GM12878 (cell line): ENCODE results near the gene FOXP1. TPM values are rescaled to one million over a fixed set of nuclear protein-coding genes. Genes with fewer than 3 reads are reported as not detected.

Experiments
- ATAC-seq: fragments of 200-7000 bp; cut with Tn5 transposase; 3 replicates; pipeline ENCODE4 v1.9.1; 2020; ENCODE audit warnings: mild to moderate bottlenecking, moderate library complexity
- BruUV-seq: library from RNA; stranded (reverse); fragments of 400-500 nt; replicated peaks from 2 replicates; lab custom pipeline; 2021; lab: Mats Ljungman, UMichigan
- CTCF ChIA-PET: fragments of 300-600 bp; sonication (Branson Sonifier 250); formaldehyde crosslinking; extraction: SDS; loops from one replicate; lab custom pipeline; 2021; ENCODE audit warnings: inconsistent platforms; lab: Yijun Ruan, JAX
- POLR2A ChIA-PET: fragments of 350-600 bp; formaldehyde crosslinking; extraction: SDS; loops from one replicate; lab custom pipeline; 2021; ENCODE audit warnings: inconsistent platforms; lab: Charles Lee
- RAD21 ChIA-PET: fragments of 300-600 bp; sonication (Branson Sonifier 250); formaldehyde crosslinking; loops from one replicate; lab custom pipeline; 2023; ENCODE audit warnings: antibody characterized with exemption; ENCODE audit not compliant: unreplicated experiment; lab: Charles Lee
- SMC1A ChIA-PET: fragments of 300-600 bp; sonication (Branson Sonifier 250); formaldehyde crosslinking; loops from one replicate; lab custom pipeline; 2023; ENCODE audit not compliant: unreplicated experiment, uncharacterized antibody; lab: Charles Lee
- DNase-seq: peaks from one replicate; pipeline ENCODE4 v3.0.0-alpha.2; 2011; ENCODE audit warnings: low read depth, low spot score
- FAIRE-seq: peaks from 3 replicates; lab custom pipeline; 2011; peaks lifted over from hg19 to GRCh38; lab: Jason Lieb, UNC
- H2AFZ ChIP-seq: 2 replicates; pipeline ENCODE4 v1.6.0; 2011; ENCODE audit warnings: low read depth, low read length, control low read depth; ENCODE audit not compliant: control insufficient read depth
- H3K27ac ChIP-seq: 2 replicates; pipeline ENCODE4 v1.5.1; 2011; ENCODE audit warnings: control low read depth; ENCODE audit not compliant: control insufficient read depth, insufficient read depth
- H3K27me3 ChIP-seq, 2 experiments: replicated peaks in 1 of 2; 2 replicates each; pipeline versions ENCODE4 v1.6.0 to v1.6.1; 2011; ENCODE audit warnings: low read length in 1 of 2; ENCODE audit not compliant: control insufficient read depth in 2 of 2, insufficient read depth in 2 of 2
- H3K36me3 ChIP-seq, 2 experiments: 2 replicates each; pipeline ENCODE4 v1.5.1; 2011; ENCODE audit warnings: low read length in 1 of 2; ENCODE audit not compliant: control insufficient read depth in 2 of 2, insufficient read depth in 2 of 2
- H3K4me1 ChIP-seq: 2 replicates; pipeline ENCODE4 v1.6.1; 2011; ENCODE audit warnings: mild to moderate bottlenecking, low read length, moderate library complexity, mixed read lengths; ENCODE audit not compliant: control insufficient read depth, insufficient read depth
- H3K4me2 ChIP-seq: 2 replicates; pipeline ENCODE4 v1.6.0; 2011; ENCODE audit warnings: control low read depth; ENCODE audit not compliant: control insufficient read depth, insufficient read depth
- H3K4me3 ChIP-seq: fragments of 200-600 bp; sonication (generic); 2 replicates; pipeline ENCODE4 v1.5.1; 2016
- H3K79me2 ChIP-seq: 2 replicates; pipeline ENCODE4 v1.6.0; 2011; ENCODE audit warnings: low read length; ENCODE audit not compliant: control insufficient read depth, insufficient read depth
- H3K9ac ChIP-seq: 2 replicates; pipeline ENCODE4 v1.8.0; 2011; ENCODE audit warnings: low read length, control low read depth, mixed read lengths; ENCODE audit not compliant: control insufficient read depth, insufficient read depth
- H3K9me3 ChIP-seq: replicated peaks from 3 replicates; pipeline ENCODE4 v1.5.1; 2011; ENCODE audit warnings: mild to moderate bottlenecking, low read length; ENCODE audit not compliant: control insufficient read depth, insufficient read depth
- H4K20me1 ChIP-seq: 2 replicates; pipeline ENCODE4 v1.6.0; 2011; ENCODE audit not compliant: control insufficient read depth, insufficient read depth
- BACH1 ChIP-seq: fragments of 450-650 bp; IDR thresholded peaks from 2 replicates; pipeline ENCODE4 v1.6.1; 2017; ENCODE audit warnings: mild to moderate bottlenecking, borderline replicate concordance
- LARP7 ChIP-seq: fragments of 450-650 bp; IDR thresholded peaks from 2 replicates; pipeline ENCODE4 v1.6.1; 2017; ENCODE audit warnings: mild to moderate bottlenecking
- POU2F2 ChIP-seq: IDR thresholded peaks from 3 replicates; pipeline ENCODE4 v1.6.1; 2011; ENCODE audit warnings: low read depth, mild to moderate bottlenecking, low read length, borderline replicate concordance
- RUNX3 ChIP-seq: IDR thresholded peaks from 2 replicates; pipeline ENCODE4 v1.6.1; 2012; ENCODE audit warnings: low read length, inconsistent platforms
- SMAD5 ChIP-seq: IDR thresholded peaks from 2 replicates; pipeline ENCODE4 v1.6.1; 2016; ENCODE audit warnings: antibody characterized with exemption, low read depth
- SMARCA5 ChIP-seq: fragments of 450-650 bp; IDR thresholded peaks from 2 replicates; pipeline ENCODE4 v1.6.1; 2017; ENCODE audit warnings: mild to moderate bottlenecking
- ZZZ3 ChIP-seq: IDR thresholded peaks from 2 replicates; pipeline ENCODE4 v1.6.1; 2011; ENCODE audit warnings: low read depth; ENCODE audit not compliant: control insufficient read depth, insufficient read length
- WGBS: methylation state at CpG from one replicate; pipeline ENCODE4 v1.1.6; 2016; ENCODE audit warnings: low lambda C conversion rate; ENCODE audit not compliant: insufficient replicate concordance, insufficient coverage; ENCODE audit errors: missing lambda C conversion rate; 5-methylcytosine and 5-hydroxymethylcytosine counted together
- in situ Hi-C: fragments of 300-500 bp; cut with MboI; formaldehyde crosslinking; loops from 9 replicates; pipeline ENCODE4 v1.14.3; 2018; ENCODE audit warnings: mixed read lengths
- intact Hi-C: fragments of 100-400 bp; cut with micrococcal nuclease; formaldehyde crosslinking; loops from one replicate; pipeline ENCODE4 v1.14.2; 2022; ENCODE audit not compliant: unreplicated experiment
- polyA plus RNA-seq, 11 experiments: library from polyadenylated mRNA; depleted of rRNA in 4 of 11; unstranded in 6 of 11; stranded (reverse) in 5 of 11; fragments of >200 nt; fragmentation: Nextera tagmentation in 4 of 11; fragmentation: Illumina TruSeq in 1 of 11; extraction: Ambion mirVana in 4 of 11; extraction: Trizol in 1 of 11; gene quantifications; 1 replicate in 1 of 11; 2 replicates in 10 of 11; pipeline versions ENCODE4 v1.2.1 to v1.2.3, GENCODE V29; 2011 to 2016; ENCODE audit warnings: inconsistent platforms in 2 of 11, missing spikeins in 2 of 11, low read depth in 1 of 11
- total RNA-seq, 4 experiments: library from RNA; depleted of rRNA in 3 of 4; stranded (reverse); fragments of >200 nt in 3 of 4; fragmentation: Illumina TruSeq in 1 of 4; extraction: Trizol in 1 of 4; gene quantifications; 2 replicates each; pipeline versions ENCODE4 v1.2.1 to v1.2.3, GENCODE V29; 2013 to 2021
- TF ChIP-seq, protein P1 (sequence below): fragments of 450-650 bp; formaldehyde crosslinking; IDR thresholded peaks from 2 replicates; pipeline ENCODE4 v1.4.0; 2022; ENCODE audit warnings: mild to moderate bottlenecking, moderate library complexity
- TF ChIP-seq, protein P2 (sequence below): fragments of 450-650 bp; IDR thresholded peaks from 2 replicates; pipeline ENCODE4 v1.6.1; 2017; ENCODE audit warnings: low read depth, mild to moderate bottlenecking, moderate library complexity

FOXP1 gene
- total and polyA plus RNA-seq, 10 of the 15 experiments (the other 5 are each of a cell fraction or from before 2014, with no cell fraction given) = 0.05 to 1.6 (median 0.20) TPM; not detected in 1

- H3K27ac ChIP-seq = no peak overlapping the region
- H3K9ac ChIP-seq = no peak overlapping the region
- no TSS peak for BruUV-seq
- WGBS = 15% methylated on average over 19 of the region's 19 CpGs
- no peak overlapping the region; the same call in 1 of the 2 replicates for H2AFZ ChIP-seq
- TF ChIP-seq SMAD5 (no peak), POU2F2 (0 out of 3 replicates have a peak, but pooled peaks have one; percentile 6), SMARCA5 (no peak), ZZZ3 (no peak), BACH1 (no peak), LARP7 (no peak), RUNX3 (0 out of 2 replicates have a peak, but pooled peaks have one; percentile 9)
- TF ChIP-seq, protein P1, sequence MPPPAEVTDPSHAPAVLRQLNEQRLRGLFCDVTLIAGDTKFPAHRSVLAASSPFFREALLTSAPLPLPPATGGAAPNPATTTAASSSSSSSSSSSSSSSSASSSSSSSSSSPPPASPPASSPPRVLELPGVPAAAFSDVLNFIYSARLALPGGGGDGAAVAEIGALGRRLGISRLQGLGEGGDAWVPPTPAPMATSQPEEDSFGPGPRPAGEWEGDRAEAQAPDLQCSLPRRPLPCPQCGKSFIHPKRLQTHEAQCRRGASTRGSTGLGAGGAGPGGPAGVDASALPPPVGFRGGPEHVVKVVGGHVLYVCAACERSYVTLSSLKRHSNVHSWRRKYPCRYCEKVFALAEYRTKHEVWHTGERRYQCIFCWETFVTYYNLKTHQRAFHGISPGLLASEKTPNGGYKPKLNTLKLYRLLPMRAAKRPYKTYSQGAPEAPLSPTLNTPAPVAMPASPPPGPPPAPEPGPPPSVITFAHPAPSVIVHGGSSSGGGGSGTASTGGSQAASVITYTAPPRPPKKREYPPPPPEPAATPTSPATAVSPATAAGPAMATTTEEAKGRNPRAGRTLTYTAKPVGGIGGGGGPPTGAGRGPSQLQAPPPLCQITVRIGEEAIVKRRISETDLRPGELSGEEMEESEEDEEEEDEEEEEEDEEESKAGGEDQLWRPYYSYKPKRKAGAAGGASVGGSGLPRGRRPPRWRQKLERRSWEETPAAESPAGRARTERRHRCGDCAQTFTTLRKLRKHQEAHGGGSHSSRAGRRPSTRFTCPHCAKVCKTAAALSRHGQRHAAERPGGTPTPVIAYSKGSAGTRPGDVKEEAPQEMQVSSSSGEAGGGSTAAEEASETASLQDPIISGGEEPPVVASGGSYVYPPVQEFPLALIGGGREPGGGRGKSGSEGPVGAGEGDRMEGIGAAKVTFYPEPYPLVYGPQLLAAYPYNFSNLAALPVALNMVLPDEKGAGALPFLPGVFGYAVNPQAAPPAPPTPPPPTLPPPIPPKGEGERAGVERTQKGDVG = no peak
- TF ChIP-seq, protein P2, sequence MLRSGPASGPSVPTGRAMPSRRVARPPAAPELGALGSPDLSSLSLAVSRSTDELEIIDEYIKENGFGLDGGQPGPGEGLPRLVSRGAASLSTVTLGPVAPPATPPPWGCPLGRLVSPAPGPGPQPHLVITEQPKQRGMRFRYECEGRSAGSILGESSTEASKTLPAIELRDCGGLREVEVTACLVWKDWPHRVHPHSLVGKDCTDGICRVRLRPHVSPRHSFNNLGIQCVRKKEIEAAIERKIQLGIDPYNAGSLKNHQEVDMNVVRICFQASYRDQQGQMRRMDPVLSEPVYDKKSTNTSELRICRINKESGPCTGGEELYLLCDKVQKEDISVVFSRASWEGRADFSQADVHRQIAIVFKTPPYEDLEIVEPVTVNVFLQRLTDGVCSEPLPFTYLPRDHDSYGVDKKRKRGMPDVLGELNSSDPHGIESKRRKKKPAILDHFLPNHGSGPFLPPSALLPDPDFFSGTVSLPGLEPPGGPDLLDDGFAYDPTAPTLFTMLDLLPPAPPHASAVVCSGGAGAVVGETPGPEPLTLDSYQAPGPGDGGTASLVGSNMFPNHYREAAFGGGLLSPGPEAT = no peak
- TF ChIP-seq, all 136 proteins: peak for 2
- ChIA-PET RAD21 (no interaction called here), SMC1A (interaction anchor here (0.7 to 1.0 kb wide), 2 partner anchors 9 to 348 kb away, joined by 3 read pairs; no protein-coding TSS in a partner anchor), POLR2A (no interaction called here), CTCF (no interaction called here)
- peaks cover 4% of the 10 kb centered on the region for H3K4me1 ChIP-seq
- H3K4me2 ChIP-seq = peak overlapping the region; percentile 33; the same call in 1 of the 2 replicates
- no peak overlapping the region for H3K4me3 ChIP-seq
- H3K79me2 ChIP-seq = no peaks in the 10 kb centered on the region
- H3K27me3 ChIP-seq = peaks cover 5 to 19% of the 10 kb centered on the region in 2 experiments; a peak in 2 of 4 replicates
- no peaks in the 10 kb centered on the region for H4K20me1 ChIP-seq
- H3K9me3 ChIP-seq = no peaks in the 10 kb centered on the region; the same call in 2 of the 3 replicates
- DNase-seq (no peak), FAIRE-seq (no peak), ATAC-seq (peak; percentile 37)
- H3K36me3 ChIP-seq = no peaks in the 10 kb centered on the region
- intact Hi-C loops = loop anchor here (10.0 kb wide), 1 partner anchor 454 kb away; the partner anchor contains the start of gene FOXP1
- in situ Hi-C loops = no loop called here
Measured at GRCh38 chr3:71130471-71131374, 452.8 kb downstream of the FOXP1 start.
